Ascending aorta (tissue), 1 donor: ENCODE measurements around the gene OTX2. TPM values are rescaled to one million over a fixed set of nuclear protein-coding genes. Genes with fewer than 3 reads are reported as not detected.

Experiments used
- total RNA-seq: library from RNA; depleted of rRNA; stranded (reverse); fragments of >200 nt; gene quantifications from one replicate; pipeline ENCODE4 v1.1.0, GENCODE V29; 2016

OTX2 gene
- total RNA-seq, 1 donor from 2014 or later: not detected

Other genes with a start within 250 kb of the OTX2 start
- 32.6 TPM for gene TMEM260, start 230.7 kb downstream of the OTX2 start, total RNA-seq